MM.1S (cell line): Measurements from ENCODE around the gene RAMACL.

Experiments
- DNase-seq: peaks from one replicate; pipeline ENCODE4 v3.0.0-alpha.2; 2015
- H2AFZ ChIP-seq: fragments of 300-600 bp; sonication (generic); 2 replicates; pipeline ENCODE4 v1.6.0; 2016; ENCODE audit warnings: antibody characterized with exemption, low read length
- H3F3A ChIP-seq: fragments of 300-600 bp; sonication (generic); 2 replicates; pipeline ENCODE4 v1.6.1; 2016; ENCODE audit warnings: mild to moderate bottlenecking, antibody characterized with exemption, low read length, moderate library complexity, mixed read lengths; ENCODE audit not compliant: insufficient read depth
- H3K27ac ChIP-seq: fragments of 300-600 bp; sonication (generic); 2 replicates; pipeline ENCODE4 v1.5.1; 2016; ENCODE audit warnings: mild to moderate bottlenecking, low read length
- H3K27me3 ChIP-seq: fragments of 300-600 bp; sonication (generic); replicated peaks from 2 replicates; pipeline ENCODE4 v1.6.0; 2016; ENCODE audit warnings: low read length; ENCODE audit not compliant: insufficient read depth
- H3K36me3 ChIP-seq: fragments of 300-600 bp; sonication (generic); replicated peaks from 2 replicates; pipeline ENCODE4 v1.6.1; 2016; ENCODE audit warnings: mild to moderate bottlenecking, low read length, mixed read lengths; ENCODE audit not compliant: insufficient read depth
- H3K4me1 ChIP-seq: fragments of 300-600 bp; sonication (generic); 2 replicates; pipeline ENCODE4 v1.6.1; 2016; ENCODE audit warnings: low read length, mixed read lengths
- H3K4me2 ChIP-seq: fragments of 300-600 bp; sonication (generic); 2 replicates; pipeline ENCODE4 v1.6.0; 2016; ENCODE audit warnings: low read depth, low read length
- H3K4me3 ChIP-seq: fragments of 300-600 bp; sonication (generic); 2 replicates; pipeline ENCODE4 v1.5.1; 2016; ENCODE audit warnings: low read length, mixed read lengths
- H3K79me2 ChIP-seq: fragments of 300-600 bp; sonication (generic); 2 replicates; pipeline ENCODE4 v1.6.1; 2016; ENCODE audit warnings: mixed run types, low read length, mixed read lengths
- H3K9ac ChIP-seq: fragments of 300-600 bp; sonication (generic); 2 replicates; pipeline ENCODE4 v1.6.1; 2016; ENCODE audit warnings: low read length, mixed read lengths
- H3K9me2 ChIP-seq: fragments of 300-600 bp; sonication (generic); replicated peaks from 2 replicates; pipeline ENCODE4 v1.6.1; 2016; ENCODE audit warnings: mild to moderate bottlenecking, low read length, mixed read lengths; ENCODE audit not compliant: insufficient read depth
- H3K9me3 ChIP-seq: fragments of 300-600 bp; sonication (generic); replicated peaks from 2 replicates; pipeline ENCODE4 v1.6.1; 2016; ENCODE audit warnings: mild to moderate bottlenecking, low read length, mixed read lengths; ENCODE audit not compliant: insufficient read depth
- H4K20me1 ChIP-seq: fragments of 300-600 bp; sonication (generic); 2 replicates; pipeline ENCODE4 v1.6.1; 2016; ENCODE audit warnings: mild to moderate bottlenecking, low read length, moderate library complexity, mixed read lengths; ENCODE audit not compliant: insufficient read depth
- EZH2 ChIP-seq: fragments of 300-600 bp; sonication (generic); optimal IDR thresholded peaks from 2 replicates; pipeline ENCODE3; 2017; ENCODE audit warnings: low read depth, mild to moderate bottlenecking, antibody characterized with exemption, low read length, mixed read lengths
- EZH2phosphoT487 ChIP-seq: fragments of 300-600 bp; sonication (generic); IDR thresholded peaks from 2 replicates; pipeline ENCODE4 v1.6.1; 2018; ENCODE audit warnings: antibody characterized with exemption, low read length
- TF ChIP-seq, protein P1 (sequence below): fragments of 300-600 bp; sonication (generic); IDR thresholded peaks from 2 replicates; pipeline ENCODE4 v1.5.1; 2016; ENCODE audit warnings: antibody characterized with exemption, low read length, mixed read lengths

RAMACL gene

DNA sequence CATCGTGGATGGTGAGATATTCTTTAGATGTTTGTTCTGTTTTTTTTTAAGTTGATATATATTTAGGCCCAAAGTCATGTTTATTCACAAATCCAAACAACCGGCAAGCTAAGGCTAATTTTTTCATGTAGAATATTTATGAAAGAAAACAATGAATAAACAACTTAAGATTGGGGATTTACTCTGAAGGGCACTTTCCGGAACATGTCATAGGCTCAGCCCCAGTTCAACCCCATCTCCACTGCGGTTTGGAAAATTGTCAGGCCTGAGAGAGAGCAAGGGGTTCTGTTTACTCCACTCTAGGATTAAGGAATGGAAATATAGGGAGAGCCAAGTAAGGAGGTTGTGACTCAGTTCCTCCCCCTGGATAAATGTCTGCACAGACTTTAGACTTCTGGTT lies 22.3 kb upstream of the RAMACL start:
- H3K9me3 ChIP-seq = no peaks in the 10 kb centered on the region
- H3K79me2 ChIP-seq = no peaks in the 10 kb centered on the region
- no peaks in the 10 kb centered on the region for H3K36me3 ChIP-seq
- H3K9me2 ChIP-seq = no peaks in the 10 kb centered on the region
- no peak overlapping the region for H3K4me3 ChIP-seq
- TF ChIP-seq, protein P1, sequence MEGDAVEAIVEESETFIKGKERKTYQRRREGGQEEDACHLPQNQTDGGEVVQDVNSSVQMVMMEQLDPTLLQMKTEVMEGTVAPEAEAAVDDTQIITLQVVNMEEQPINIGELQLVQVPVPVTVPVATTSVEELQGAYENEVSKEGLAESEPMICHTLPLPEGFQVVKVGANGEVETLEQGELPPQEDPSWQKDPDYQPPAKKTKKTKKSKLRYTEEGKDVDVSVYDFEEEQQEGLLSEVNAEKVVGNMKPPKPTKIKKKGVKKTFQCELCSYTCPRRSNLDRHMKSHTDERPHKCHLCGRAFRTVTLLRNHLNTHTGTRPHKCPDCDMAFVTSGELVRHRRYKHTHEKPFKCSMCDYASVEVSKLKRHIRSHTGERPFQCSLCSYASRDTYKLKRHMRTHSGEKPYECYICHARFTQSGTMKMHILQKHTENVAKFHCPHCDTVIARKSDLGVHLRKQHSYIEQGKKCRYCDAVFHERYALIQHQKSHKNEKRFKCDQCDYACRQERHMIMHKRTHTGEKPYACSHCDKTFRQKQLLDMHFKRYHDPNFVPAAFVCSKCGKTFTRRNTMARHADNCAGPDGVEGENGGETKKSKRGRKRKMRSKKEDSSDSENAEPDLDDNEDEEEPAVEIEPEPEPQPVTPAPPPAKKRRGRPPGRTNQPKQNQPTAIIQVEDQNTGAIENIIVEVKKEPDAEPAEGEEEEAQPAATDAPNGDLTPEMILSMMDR = no peak
- TF ChIP-seq EZH2phosphoT487 (no peak), EZH2 (no peak)
- no peak overlapping the region for H3K4me2 ChIP-seq
- no peaks in the 10 kb centered on the region for H3K27me3 ChIP-seq
- H3K27ac ChIP-seq = no peak overlapping the region
- H2AFZ ChIP-seq = no peak overlapping the region
- no peaks in the 10 kb centered on the region for H4K20me1 ChIP-seq
- H3K9ac ChIP-seq = no peak overlapping the region
- no peaks in the 10 kb centered on the region for H3F3A ChIP-seq
- no peaks in the 10 kb centered on the region for H3K4me1 ChIP-seq
- DNase-seq = no peak

DNA sequence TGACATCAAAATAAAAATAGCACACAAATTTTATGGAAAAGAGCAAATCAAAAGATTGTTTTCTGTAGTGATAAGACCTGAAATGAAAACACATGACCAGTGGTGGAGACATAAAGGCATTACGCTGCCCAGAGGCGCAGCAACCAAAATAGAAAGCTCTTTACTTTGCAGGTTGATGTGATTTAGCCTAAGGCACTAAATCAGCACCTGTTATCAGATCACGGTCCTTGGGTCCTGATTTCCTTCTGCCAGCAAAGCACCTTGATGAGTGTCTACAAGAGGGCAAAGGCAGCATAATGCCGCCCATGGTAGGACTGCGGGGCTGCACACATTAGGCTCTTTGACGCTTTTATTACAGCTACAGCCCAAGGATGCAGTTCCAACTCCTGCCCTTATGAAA lies 19.3 kb upstream of the RAMACL start:
- Histone ChIP-seq H3K9me3 (no peaks in the 10 kb centered on the region), H3K4me1 (no peaks in the 10 kb centered on the region), H3K79me2 (no peaks in the 10 kb centered on the region), H3K4me3 (no peak overlapping the region), H3K36me3 (no peaks in the 10 kb centered on the region), H3K27me3 (no peaks in the 10 kb centered on the region), H4K20me1 (no peaks in the 10 kb centered on the region), H3F3A (no peaks in the 10 kb centered on the region), H3K4me2 (no peak overlapping the region), H3K9ac (no peak overlapping the region), H2AFZ (no peak overlapping the region), H3K9me2 (no peaks in the 10 kb centered on the region), H3K27ac (no peak overlapping the region)
- no peak for DNase-seq
- TF ChIP-seq EZH2phosphoT487 (no peak), EZH2 (no peak)
- TF ChIP-seq, protein P1 = no peak

DNA sequence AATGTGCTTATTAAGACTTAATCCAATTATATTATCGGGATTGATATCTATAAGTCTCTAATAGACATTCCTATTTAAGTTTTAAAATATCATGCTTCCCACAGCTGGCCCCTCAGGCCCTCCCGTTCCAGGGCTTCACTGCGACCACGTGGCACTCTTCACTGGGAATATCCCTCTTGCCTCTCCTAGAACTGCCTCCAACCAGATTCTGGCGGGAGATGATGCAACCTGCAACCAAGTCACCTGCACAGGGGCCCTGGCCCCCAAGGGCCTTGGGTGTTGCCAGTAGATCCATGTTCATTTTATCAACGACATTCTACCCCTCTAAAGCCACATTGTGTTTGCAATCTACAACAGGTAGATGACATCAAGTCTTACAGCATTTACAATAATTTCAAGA lies 18.4 kb upstream of the RAMACL start:
- Histone ChIP-seq H3K4me3 (no peak overlapping the region), H3F3A (no peaks in the 10 kb centered on the region)
- TF ChIP-seq, protein P1 = no peak
- TF ChIP-seq EZH2 (no peak), EZH2phosphoT487 (no peak)

More for the DNA sequence above, 18.4 kb upstream of the RAMACL start:
- no peak overlapping the region for H3K9ac ChIP-seq
- no peak for DNase-seq
- H2AFZ ChIP-seq = no peak overlapping the region
- H3K9me2 ChIP-seq = no peaks in the 10 kb centered on the region
- no peaks in the 10 kb centered on the region for H3K79me2 ChIP-seq
- H3K9me3 ChIP-seq = no peaks in the 10 kb centered on the region
- no peaks in the 10 kb centered on the region for H3K27me3 ChIP-seq
- H3K4me2 ChIP-seq = no peak overlapping the region
- no peak overlapping the region for H3K27ac ChIP-seq
- H4K20me1 ChIP-seq = no peaks in the 10 kb centered on the region
- no peaks in the 10 kb centered on the region for H3K4me1 ChIP-seq
- no peaks in the 10 kb centered on the region for H3K36me3 ChIP-seq
